Fibroblast of lung (primary cell): ENCODE data around the gene SLC34A3.
"Not testable (repeated sequence)": the region's sequence is repeated elsewhere in the genome, so short reads cannot be mapped to it uniquely, and the experiment has no call there.

ENCODE experiments used
- EZH2 ChIP-seq: IDR thresholded peaks from 2 replicates; pipeline ENCODE4 v1.5.1; 2012; ENCODE audit warnings: low read length, control low read depth, mild to moderate bottlenecking; ENCODE audit errors: missing control alignments
- TF ChIP-seq, protein P1 (sequence below), 2 donors: IDR thresholded peaks in 1 of 2; conservative IDR thresholded peaks in 1 of 2; 1 replicate in 1 of 2; 2 replicates in 1 of 2; pipeline ENCODE4 v1.5.1; 2011 to 2012; ENCODE audit warnings: low read length in 2 of 2, control low read depth in 1 of 2, inconsistent platforms in 1 of 2, low read depth in 1 of 2, mild to moderate bottlenecking in 1 of 2

DNA sequence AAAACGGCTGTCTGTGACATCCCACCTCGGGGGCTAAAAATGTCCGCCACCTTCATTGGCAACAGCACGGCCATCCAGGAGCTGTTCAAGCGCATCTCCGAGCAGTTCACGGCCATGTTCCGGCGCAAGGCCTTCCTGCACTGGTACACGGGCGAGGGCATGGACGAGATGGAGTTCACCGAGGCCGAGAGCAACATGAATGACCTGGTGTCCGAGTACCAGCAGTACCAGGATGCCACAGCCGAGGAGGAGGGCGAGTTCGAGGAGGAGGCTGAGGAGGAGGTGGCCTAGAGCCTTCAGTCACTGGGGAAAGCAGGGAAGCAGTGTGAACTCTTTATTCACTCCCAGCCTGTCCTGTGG, 12.5 kb downstream of the SLC34A3 start:
- TF ChIP-seq, protein P1, sequence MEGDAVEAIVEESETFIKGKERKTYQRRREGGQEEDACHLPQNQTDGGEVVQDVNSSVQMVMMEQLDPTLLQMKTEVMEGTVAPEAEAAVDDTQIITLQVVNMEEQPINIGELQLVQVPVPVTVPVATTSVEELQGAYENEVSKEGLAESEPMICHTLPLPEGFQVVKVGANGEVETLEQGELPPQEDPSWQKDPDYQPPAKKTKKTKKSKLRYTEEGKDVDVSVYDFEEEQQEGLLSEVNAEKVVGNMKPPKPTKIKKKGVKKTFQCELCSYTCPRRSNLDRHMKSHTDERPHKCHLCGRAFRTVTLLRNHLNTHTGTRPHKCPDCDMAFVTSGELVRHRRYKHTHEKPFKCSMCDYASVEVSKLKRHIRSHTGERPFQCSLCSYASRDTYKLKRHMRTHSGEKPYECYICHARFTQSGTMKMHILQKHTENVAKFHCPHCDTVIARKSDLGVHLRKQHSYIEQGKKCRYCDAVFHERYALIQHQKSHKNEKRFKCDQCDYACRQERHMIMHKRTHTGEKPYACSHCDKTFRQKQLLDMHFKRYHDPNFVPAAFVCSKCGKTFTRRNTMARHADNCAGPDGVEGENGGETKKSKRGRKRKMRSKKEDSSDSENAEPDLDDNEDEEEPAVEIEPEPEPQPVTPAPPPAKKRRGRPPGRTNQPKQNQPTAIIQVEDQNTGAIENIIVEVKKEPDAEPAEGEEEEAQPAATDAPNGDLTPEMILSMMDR (conservative IDR thresholded peaks at IDR 0.05 in 1 of 2, IDR thresholded peaks at IDR 0.05 in 1 of 2; ENCODE audit: low read depth in 1 of 2, low read length in 2 of 2) = not testable (repeated sequence)
- not testable (repeated sequence) for TF ChIP-seq EZH2
